ENCODE results near the gene ADAM33.

ADAM33 gene

GRCh38 chr20:3663858-3664257 is 18.0 kb downstream of the ADAM33 start:
- DNase-seq (ENCODE audit: low spot score): no peak

DNA sequence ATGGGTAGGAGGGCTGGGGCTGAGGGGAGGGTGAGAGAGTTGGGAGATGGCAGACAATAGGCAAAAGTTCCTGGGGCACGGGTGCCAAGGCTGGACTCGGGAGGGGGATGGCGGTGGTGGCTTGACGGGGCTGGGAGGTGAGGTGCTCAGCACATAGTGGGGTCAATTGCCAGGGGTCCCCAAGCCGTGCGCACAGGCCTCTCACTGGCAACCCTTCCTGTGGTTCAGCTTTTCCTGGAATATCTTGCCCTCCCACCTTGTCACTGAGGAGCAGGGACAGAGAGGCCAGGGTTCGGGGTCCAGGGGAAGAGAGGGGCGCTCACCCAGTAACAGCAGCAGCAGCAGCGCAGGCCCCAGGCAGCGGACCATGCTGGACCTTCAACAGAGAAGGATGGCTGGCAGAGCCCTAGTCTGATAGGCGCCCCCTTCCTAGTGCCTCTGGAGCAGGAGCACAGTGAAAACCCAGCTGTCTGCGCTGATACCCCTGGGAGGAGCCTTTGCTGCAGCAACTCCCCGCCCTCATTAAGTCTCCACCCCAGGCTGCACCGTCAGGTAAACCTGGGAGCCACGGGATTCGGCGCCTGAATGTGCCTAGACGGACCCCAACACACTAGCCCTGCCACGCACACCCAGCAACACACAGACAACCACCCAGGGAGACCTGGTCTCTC is 18.6 kb downstream of the ADAM33 start, which contains the start of gene GFRA4:
Gene GFRA4 (minus strand): TSS at position 369 of the 671 bp plus-strand sequence. CDS start 0 bp downstream, at position 369.
- no peak for DNase-seq (ENCODE audit: low spot score)

- no peak for DNase-seq (ENCODE audit: low spot score)
These were observed 19.8 kb downstream of the ADAM33 start for GRCh38 chr20:3661814-3662665.

DNA sequence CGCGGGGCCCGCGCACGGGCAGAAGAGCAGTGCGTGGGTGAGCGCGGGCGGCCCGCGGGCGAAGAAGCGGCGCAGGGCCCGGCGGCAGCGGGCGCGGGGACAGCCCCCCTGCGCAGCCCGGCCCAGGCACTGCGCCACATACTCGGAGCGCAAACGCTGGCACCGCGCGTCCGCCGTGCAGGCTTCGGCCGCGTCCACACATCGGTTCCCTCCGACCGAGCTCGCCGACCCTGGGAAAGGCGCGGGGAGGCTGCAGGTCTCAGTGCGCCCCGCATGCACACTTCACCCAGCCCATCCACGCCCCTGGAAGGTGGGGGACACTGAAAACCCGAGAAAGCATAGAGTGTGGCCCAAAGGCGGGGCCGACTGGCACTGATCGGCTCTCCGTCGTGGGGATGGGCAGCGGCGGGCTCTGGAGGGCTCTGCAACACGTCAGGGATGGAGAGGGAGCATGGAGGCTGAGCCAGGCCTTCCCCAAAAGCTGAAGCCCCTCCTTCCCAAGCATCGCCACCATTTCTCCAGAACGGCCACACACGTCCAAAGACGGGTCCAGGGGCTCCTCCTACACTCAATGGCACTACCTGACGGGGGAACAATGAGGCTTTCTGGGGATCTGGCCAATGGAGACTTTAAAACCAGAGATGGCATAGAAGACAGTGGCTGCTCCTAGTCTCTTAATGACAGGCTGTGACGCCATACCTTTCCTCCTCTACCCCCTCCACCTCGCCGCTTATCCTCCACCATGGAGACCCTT is 20.6 kb downstream of the ADAM33 start:
- no peak for DNase-seq (ENCODE audit: low spot score)

DNA sequence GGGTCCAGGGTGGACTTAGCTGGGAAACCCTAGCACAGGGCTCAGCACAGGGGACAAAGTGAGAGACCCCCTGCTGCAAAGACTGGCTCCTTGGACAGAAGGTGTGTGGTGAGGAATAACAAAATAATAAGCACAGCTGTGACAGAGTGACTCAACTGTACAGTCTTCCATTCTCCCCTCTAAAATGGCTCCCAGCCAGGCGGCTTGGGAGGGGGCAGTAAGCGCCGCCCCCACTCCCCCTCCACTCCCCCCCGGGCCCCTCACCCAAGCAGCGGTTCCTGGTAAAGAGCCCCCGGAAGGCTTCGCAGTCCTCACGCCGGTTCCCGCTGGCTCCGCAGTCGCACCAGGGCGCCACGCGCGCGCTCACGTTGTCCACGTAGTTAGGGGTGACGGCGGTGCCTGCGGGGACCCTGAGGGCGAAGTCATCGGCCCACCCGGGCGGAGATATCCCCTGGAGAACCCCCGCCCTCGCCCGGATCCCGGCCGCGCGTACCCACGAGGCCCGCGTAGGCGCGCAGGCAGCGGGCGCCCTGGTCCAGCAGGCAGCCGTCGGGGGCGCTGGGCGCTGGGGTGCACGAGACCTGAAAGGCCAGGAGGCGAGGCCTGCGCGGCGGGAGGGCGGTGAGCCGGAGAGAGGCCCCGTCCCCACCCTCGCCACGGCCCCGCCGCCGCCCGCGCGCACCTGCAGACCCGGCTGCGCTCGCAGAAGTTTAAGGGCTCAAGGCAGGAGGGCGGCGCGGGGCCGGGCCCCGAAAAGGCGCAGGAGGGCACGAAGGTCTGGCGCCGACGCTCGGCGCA is 21.3 kb downstream of the ADAM33 start:
- DNase-seq (ENCODE audit: low spot score): no peak

DNA sequence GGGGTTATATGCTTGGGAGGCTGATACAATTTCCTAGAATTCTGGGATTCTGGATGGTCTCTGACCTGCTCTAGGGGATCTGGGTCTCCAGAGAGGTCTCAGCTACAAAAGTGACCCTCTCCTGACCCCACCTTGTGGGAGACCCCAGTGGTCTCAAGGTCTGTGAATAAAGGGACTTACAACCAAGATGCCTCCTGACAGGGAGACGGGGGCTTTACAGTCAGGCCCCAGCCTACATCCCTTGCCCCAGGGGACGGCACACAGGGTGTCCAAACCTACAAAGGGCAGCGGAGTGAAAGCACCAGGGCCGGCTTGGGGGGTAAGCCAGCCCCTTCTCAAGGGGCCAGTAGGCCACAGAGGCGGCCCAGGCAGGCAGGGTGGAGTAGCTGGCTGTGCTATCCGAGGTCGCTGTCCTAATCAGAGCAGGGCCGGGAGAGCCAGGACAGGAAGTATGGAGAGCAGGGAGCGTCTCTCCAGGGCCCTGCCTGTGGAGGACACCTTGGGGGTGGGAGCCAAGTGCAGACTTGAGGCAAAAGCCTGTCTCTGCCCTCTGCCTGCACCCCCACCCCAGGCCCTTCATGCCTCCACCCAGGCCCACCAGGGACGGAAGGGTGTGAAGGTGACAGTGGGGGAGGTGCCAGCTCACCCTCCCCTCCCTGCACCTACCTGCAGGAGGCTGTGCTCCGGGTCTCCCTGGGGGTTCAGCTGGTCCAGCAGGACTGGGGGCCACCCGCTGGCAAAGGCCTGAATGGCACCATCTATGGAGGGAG is 22.1 kb downstream of the ADAM33 start:
- no peak for DNase-seq (ENCODE audit: low spot score)

- no peak for DNase-seq (ENCODE audit: low spot score)
These were observed 22.9 kb downstream of the ADAM33 start for GRCh38 chr20:3658716-3659491.

- no peak for DNase-seq (ENCODE audit: low spot score)
These were observed 23.6 kb downstream of the ADAM33 start for GRCh38 chr20:3658019-3658715.

DNA sequence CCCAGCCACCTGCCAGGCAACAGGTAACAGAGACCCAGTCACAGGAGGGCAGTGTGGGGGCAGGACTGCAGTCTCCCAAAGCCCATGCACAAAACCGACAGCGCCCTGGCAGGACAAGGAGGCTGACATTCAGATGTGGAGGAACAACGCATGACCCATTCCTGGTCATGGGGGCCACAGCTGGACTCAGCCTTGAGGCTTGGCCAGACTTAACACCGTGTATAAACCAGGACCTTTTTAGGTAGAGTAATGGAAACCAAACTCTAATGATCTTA is 26.7 kb downstream of the ADAM33 start:
- no peak for DNase-seq (ENCODE audit: low spot score)

GRCh38 chr20:3654326-3655130 is 27.3 kb downstream of the ADAM33 start:
- no peak for DNase-seq (ENCODE audit: low spot score)

GRCh38 chr20:3653921-3654320 is 27.9 kb downstream of the ADAM33 start:
- DNase-seq (ENCODE audit: low spot score): no peak

- DNase-seq (ENCODE audit: low spot score): no peak
These were observed 28.9 kb downstream of the ADAM33 start for GRCh38 chr20:3652676-3653596.

GRCh38 chr20:3652221-3652620 is 29.6 kb downstream of the ADAM33 start:
- no peak for DNase-seq (ENCODE audit: low spot score)

DNA sequence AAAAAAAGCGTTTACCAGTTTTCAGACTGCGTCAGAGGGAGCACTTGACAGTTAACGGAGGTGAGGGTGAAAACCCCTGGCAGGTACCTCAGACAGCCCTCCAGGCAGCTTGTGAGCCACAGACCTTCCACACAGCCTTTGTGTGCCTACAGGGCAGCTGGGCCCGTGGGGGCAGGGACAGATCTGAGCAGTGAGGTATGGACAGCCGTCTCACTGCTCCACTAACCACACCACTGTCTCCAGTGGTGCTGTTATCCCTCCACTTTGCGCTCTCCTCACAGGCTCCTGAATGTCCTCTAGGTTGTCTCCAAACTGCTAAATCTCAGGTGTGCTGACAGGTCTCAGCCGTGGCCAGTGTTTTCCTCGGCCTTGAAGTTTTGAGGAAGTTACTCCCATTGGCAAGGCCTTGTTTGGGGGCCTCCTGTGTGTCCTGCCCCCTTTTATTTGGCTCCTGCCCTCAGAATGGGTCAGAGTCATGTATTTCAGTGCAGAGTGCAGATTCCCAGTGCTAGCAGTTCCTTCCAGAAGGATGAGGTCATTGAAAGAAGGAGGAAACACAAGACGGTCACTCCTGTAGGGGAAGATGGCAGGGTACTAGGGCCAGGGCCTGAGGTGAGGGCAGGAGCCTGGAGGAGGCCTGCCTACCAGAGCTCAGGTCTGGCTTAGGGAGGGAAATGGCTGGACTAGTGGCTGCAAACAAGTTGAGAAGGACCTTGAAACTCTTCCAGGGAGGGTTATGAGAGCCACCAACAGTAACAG is 30.4 kb downstream of the ADAM33 start:
- no peak for DNase-seq (ENCODE audit: low spot score)

GRCh38 chr20:3648951-3649350 is 32.9 kb downstream of the ADAM33 start:
- no peak for DNase-seq (ENCODE audit: low spot score)

GRCh38 chr20:3647473-3647872 is 34.3 kb downstream of the ADAM33 start:
- DNase-seq (ENCODE audit: low spot score): no peak

DNA sequence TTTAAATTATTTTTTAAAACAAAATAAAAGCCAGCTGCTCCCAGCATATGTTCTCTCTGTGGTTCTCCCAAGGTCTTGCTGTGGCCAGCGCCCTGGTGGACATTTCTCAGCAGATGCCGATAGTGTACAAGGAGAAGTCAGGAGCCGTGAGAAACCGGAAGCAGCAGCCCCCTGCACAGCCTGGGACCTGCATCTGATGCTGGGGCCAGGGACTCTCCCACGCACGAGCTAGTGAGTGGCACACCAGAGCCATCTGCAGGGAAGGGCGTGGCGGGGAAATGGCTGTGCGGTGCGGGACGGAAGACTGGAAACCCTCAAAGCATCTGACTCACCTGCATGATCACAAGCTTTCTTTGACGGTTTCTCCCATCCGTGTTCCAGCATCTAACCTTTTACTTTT is 35.2 kb downstream of the ADAM33 start:
- DNase-seq (ENCODE audit: low spot score): no peak
